Mesothelial cell of epicardium (in vitro differentiated cells): Measurements from ENCODE around the gene MEGF11. TPM values are rescaled to one million over a fixed set of nuclear protein-coding genes. Genes with fewer than 3 reads are reported as not detected.

Source experiments
- DNase-seq, 2 experiments: peaks; one replicate each; pipeline ENCODE4 v3.0.0; 2021; ENCODE audit warnings: low spot score in 2 of 2; ENCODE audit not compliant: unreplicated experiment in 2 of 2
- H3K27ac Mint-ChIP-seq: 2 replicates; pipeline ENCODE4 v1.8.0; 2021; ENCODE audit warnings: mixed read lengths
- H3K27me3 Mint-ChIP-seq: 2 replicates; pipeline ENCODE4 v1.8.0; 2021; ENCODE audit warnings: low read depth, mixed read lengths
- H3K36me3 Mint-ChIP-seq: 2 replicates; pipeline ENCODE4 v1.8.0; 2021; ENCODE audit warnings: mixed read lengths
- H3K4me1 Mint-ChIP-seq: 2 replicates; pipeline ENCODE4 v1.8.0; 2021; ENCODE audit warnings: mixed read lengths
- H3K4me3 Mint-ChIP-seq: 2 replicates; pipeline ENCODE4 v1.8.0; 2021; ENCODE audit warnings: mild to moderate bottlenecking, moderate library complexity, mixed read lengths
- H3K9me3 Mint-ChIP-seq: 2 replicates; pipeline ENCODE4 v1.8.0; 2021; ENCODE audit warnings: mixed read lengths
- total RNA-seq: library from RNA; stranded (reverse); gene quantifications from 3 replicates; pipeline ENCODE4 v1.2.1, GENCODE V29; 2021
- TF ChIP-seq, protein P1 (sequence below): fragments of 200-600 bp; sonication (generic); IDR thresholded peaks from one replicate; pipeline ENCODE4 v1.5.0; 2021; ENCODE audit warnings: antibody characterized with exemption; ENCODE audit not compliant: unreplicated experiment

Gene MEGF11
- total RNA-seq, 1 donor from 2014 or later, result 3.7 TPM

DNA sequence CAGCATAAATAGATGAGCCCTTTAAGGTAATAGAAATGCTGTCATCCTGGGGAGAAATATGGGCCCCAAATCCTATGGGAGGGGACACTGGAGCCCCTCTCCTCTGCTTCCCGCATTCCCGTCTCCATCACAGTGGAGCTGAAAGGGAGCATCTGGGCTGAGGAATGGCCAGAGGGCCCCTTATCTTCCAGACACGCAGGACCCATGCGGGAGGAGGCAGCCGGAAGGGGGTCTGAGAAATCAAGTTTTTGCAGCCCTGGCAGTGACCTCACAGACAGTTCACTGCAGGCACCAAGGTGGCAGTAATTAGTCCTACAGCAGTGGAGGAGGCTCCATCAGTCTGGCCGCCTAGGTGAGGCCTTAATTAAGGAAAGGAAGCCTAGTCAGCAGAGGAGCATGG, 304.1 kb downstream of the MEGF11 start:
- no peak for DNase-seq
- H3K27me3 Mint-ChIP-seq, result peaks cover 9% of the 10 kb centered on the region
- TF ChIP-seq, protein P1, sequence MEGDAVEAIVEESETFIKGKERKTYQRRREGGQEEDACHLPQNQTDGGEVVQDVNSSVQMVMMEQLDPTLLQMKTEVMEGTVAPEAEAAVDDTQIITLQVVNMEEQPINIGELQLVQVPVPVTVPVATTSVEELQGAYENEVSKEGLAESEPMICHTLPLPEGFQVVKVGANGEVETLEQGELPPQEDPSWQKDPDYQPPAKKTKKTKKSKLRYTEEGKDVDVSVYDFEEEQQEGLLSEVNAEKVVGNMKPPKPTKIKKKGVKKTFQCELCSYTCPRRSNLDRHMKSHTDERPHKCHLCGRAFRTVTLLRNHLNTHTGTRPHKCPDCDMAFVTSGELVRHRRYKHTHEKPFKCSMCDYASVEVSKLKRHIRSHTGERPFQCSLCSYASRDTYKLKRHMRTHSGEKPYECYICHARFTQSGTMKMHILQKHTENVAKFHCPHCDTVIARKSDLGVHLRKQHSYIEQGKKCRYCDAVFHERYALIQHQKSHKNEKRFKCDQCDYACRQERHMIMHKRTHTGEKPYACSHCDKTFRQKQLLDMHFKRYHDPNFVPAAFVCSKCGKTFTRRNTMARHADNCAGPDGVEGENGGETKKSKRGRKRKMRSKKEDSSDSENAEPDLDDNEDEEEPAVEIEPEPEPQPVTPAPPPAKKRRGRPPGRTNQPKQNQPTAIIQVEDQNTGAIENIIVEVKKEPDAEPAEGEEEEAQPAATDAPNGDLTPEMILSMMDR, result no peak
- H3K36me3 Mint-ChIP-seq, result no peaks in the 10 kb centered on the region
- no peak overlapping the region for H3K4me3 Mint-ChIP-seq
- H3K9me3 Mint-ChIP-seq, result no peaks in the 10 kb centered on the region
- H3K27ac Mint-ChIP-seq, result no peak overlapping the region
- peaks cover 9% of the 10 kb centered on the region for H3K4me1 Mint-ChIP-seq

DNA sequence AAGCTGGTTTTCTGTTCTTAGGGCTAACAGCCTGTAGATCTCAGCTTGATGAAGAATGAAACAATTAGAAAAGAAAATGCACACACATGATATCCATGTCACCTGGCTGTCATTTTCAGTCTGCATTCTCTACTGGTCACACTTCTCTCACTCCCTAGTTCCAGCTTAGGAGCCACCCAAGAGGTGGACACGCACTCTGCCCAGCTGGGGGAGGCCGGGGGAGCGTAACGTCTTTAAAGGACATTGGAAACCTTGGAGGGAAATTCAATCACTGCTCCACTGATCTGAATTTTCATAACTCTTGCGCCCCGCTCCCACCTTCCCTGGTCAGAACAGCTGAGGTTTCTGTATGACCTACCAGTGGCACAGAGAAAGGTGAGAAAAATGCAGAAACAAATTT, 304.5 kb downstream of the MEGF11 start:
- H3K36me3 Mint-ChIP-seq, result no peaks in the 10 kb centered on the region
- H3K27me3 Mint-ChIP-seq, result peaks cover 12% of the 10 kb centered on the region
- DNase-seq, result no peak
- no peaks in the 10 kb centered on the region for H3K9me3 Mint-ChIP-seq
- TF ChIP-seq, protein P1, result no peak
- H3K27ac Mint-ChIP-seq, result no peak overlapping the region
- no peak overlapping the region for H3K4me3 Mint-ChIP-seq
- peaks cover 4% of the 10 kb centered on the region for H3K4me1 Mint-ChIP-seq

DNA sequence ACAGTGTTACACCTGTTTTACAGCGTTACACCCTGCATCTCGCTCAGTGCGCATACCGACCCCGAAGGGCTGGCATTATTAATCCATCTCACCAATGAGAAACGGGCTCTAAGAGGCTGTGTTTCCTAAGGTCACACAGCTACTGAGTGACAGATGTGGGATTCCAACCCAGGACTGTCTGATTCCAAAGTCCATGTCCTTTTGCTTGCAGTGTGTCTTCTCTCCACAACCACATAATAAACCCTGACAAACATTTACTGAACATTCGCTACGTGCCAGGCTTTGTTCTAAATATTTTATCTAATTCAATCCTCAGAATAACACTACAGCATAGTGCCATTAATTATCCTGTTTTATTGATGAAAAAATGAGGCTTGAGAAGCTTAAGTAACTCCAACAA, 305.2 kb downstream of the MEGF11 start:
- Mint-ChIP-seq H3K4me3 (no peak overlapping the region), H3K4me1 (no peaks in the 10 kb centered on the region), H3K27me3 (peaks cover 12% of the 10 kb centered on the region), H3K27ac (no peak overlapping the region), H3K36me3 (no peaks in the 10 kb centered on the region), H3K9me3 (no peaks in the 10 kb centered on the region)
- DNase-seq, result no peak
- TF ChIP-seq, protein P1, result no peak

DNA sequence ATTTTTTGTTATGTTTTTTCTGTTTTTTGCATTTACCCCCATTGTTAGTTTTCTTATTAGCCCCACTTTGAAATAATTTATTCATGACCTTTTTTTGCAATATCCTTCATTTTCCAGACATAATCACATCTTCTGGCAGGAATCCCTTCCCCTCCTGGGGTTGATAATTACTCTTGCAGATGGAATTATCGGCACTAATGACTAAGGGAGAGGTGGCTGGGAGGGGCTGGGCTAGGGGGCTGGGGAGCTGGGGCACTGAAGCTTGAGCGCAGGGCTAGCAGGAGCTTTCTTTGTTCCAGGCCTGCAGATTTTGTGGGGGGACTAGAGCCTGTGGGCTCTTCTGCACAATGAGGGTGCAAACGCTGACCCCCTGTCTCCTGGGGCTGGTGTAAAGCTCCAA, 306.5 kb downstream of the MEGF11 start:
- H3K4me1 Mint-ChIP-seq, result no peaks in the 10 kb centered on the region
- no peak for DNase-seq
- H3K27ac Mint-ChIP-seq, result no peak overlapping the region
- TF ChIP-seq, protein P1, result no peak
- H3K9me3 Mint-ChIP-seq, result no peaks in the 10 kb centered on the region
- no peaks in the 10 kb centered on the region for H3K36me3 Mint-ChIP-seq
- H3K27me3 Mint-ChIP-seq, result peaks cover 12% of the 10 kb centered on the region
- no peak overlapping the region for H3K4me3 Mint-ChIP-seq

DNA sequence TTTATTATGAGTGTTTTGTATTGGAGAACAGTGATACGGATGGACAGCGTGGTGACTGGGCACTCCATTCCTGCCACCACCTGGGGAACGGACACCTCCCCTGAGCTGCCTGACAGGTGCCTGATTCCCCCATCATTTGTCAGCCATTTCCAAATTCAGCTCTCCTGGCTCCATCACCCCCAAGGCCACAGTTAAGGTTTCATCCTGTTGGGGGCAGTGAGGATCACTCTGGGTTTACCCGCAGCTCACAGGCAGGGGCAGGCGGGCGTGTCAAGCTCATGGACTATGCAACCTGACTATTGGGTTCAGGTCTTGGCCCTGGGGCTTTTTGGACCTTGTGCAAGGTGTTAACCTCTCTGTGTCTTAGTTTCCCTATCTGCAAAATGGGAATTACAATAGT, 307.9 kb downstream of the MEGF11 start:
- Mint-ChIP-seq H3K27me3 (peaks cover 12% of the 10 kb centered on the region), H3K27ac (no peak overlapping the region), H3K36me3 (no peaks in the 10 kb centered on the region), H3K9me3 (no peaks in the 10 kb centered on the region), H3K4me3 (no peak overlapping the region), H3K4me1 (no peaks in the 10 kb centered on the region)
- TF ChIP-seq, protein P1, result no peak
- no peak for DNase-seq

DNA sequence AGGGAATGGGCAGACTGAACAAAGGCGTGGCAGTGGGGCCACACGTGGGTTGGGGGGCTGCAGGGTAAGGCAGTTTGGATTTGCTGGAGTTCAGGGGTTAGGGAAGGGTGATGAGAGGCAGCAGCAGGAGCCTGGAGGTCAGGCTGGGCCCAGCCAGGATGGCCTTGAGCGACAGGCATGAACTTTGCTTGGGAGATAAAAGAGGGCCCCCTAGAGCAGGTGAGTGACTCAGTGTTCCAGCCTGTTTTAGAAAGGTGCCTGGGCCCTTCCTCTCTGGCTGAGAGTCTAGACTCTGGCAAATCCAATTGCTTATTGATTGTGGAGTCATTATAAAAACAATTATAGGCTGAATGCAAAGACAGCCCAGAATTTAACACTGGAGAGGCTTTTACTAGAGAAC, 309.1 kb downstream of the MEGF11 start:
- TF ChIP-seq, protein P1, result no peak
- Mint-ChIP-seq H3K27me3 (peaks cover 12% of the 10 kb centered on the region), H3K9me3 (no peaks in the 10 kb centered on the region), H3K27ac (no peak overlapping the region), H3K4me3 (no peak overlapping the region), H3K36me3 (no peaks in the 10 kb centered on the region), H3K4me1 (peaks cover 3% of the 10 kb centered on the region)
- DNase-seq, result no peak
